Inflammatory macrophage treated with lipopolysaccharide for 4 hours (primary cell): ENCODE data around the gene SPDYE2.
"Not testable (repeated sequence)": the region's sequence is repeated elsewhere in the genome, so short reads cannot be mapped to it uniquely, and the experiment has no call there.

Source experiments
- DNase-seq: peaks from one replicate; pipeline ENCODE4 v3.0.0-alpha.2; 2020

SPDYE2 gene

DNA sequence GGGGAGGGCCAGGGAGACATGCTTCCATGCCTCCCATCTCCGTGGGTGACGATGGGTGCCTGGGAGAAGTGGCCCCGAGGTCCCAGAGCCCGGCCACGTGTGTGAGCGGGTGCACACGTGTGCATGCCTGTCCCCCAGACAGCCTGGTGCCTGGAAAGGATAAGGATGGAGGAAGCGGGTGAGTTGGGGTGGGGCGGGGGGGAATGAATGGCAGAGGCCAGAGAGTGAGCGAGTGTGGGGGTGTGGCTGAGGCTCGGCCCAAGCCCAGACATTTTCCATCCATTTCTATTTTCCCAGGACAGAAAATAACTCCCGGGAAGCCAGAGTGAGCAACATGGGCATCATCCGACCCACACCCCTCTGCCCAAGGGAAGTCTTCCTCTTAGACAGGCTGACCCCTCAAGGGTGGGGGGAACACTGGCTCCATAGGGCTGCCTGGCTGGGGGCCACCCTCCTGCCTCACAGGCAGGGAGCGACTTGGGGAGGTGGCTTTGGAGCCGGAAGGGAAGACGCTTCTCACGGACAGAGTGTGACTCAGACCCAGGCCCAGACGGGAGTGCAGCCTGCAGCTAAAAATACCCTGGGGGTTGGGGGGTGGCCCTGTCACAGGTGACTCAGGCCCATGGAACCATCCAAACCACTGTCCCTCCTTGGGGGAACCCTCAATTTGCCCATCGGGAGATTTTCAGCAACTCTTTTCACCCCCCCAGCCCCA is 53.6 kb downstream of the SPDYE2 start:
- DNase-seq: not testable (repeated sequence)

DNA sequence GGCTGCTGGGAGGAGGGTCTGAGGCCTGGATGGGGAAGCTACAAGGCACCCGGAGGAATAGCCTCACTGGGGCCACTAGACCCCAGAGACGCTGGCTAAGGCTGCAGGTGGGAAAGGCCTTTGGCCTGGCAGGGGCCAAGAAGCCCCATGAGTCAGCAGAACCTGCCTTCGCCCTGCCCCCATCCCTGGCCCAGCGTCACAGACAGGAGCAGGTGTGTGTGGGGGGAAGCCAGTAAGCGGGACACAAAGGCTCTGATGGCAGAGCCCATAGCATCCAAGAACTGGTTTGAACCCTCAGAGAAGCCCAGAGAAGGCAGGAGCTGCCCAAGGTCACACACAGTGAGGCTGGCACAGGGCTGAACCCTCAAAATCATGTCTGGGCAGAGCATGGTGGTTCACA is 55.8 kb downstream of the SPDYE2 start:
- not testable (repeated sequence) for DNase-seq

DNA sequence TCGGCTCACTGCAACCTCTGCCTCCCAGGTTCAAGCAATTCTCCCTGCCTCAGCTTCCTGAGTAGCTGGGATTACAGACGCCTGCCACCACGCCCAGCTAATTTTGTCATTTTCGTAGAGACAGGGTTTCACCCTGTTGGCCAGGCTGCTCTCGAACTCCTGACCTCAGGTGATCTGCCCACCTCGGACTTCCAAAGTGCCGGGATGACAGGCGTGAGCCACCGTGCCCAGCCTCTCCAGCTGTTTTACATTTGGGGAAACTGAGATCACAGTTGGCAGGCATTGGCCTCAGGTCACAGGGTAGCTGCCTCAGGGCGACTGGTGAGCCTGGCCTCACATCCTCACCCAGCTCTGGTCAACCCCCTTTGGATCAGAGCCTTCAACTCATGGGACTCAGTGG is 58.7 kb downstream of the SPDYE2 start:
- DNase-seq: not testable (repeated sequence)

DNA sequence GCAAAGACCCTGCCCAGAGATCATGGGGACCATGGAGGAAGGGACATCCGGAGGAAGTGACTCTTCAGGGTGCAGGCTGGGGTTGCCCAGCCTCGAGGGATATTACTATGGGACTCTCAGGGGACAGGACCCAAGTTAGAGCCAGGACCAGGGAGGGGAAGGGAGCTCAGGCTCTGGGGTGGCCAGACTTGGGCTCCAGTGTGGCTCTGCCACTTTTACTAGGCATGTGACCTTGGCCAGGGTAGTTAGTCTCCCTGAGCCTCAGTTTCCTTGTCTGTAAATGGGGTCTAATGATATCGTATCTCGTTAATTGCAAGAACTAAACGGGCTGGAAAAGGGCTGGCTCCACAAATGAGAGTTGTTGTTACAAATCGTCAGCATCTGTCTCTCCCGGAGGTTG is 59.4 kb downstream of the SPDYE2 start:
- DNase-seq: not testable (repeated sequence)

DNA sequence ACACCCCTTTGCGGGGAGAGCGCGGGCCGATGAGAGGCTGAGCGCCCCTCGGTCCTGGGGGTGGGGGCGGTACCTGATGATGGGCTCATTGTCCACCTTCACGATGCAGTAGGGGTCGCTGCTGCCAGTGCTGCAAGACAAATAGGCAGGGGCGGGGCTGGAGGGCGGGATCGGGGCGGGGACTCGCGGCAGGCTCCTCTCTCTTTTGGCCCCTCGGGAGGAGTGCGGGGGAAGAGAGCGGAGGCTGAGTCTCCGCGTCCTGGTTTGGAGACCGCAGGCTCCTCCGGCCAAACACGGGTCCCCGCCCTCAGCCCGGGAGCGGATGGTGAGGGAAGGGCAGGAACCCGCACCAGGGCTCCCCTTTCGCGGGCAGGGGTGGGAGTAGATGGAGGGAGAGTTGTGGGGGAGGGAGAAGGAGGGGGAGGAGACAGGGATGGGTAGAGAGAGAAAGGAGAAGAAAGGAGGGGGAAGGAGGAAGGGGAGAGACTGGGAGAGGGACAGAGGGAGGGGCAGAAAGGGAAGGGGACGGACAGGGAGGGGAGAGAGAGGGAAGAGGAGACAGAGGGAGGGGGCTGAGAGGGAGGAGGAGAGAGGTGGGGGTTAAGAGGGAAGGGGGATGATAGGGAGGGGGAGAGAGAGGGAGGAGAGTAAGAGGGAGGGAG is 60.1 kb downstream of the SPDYE2 start:
- DNase-seq: not testable (repeated sequence)

DNA sequence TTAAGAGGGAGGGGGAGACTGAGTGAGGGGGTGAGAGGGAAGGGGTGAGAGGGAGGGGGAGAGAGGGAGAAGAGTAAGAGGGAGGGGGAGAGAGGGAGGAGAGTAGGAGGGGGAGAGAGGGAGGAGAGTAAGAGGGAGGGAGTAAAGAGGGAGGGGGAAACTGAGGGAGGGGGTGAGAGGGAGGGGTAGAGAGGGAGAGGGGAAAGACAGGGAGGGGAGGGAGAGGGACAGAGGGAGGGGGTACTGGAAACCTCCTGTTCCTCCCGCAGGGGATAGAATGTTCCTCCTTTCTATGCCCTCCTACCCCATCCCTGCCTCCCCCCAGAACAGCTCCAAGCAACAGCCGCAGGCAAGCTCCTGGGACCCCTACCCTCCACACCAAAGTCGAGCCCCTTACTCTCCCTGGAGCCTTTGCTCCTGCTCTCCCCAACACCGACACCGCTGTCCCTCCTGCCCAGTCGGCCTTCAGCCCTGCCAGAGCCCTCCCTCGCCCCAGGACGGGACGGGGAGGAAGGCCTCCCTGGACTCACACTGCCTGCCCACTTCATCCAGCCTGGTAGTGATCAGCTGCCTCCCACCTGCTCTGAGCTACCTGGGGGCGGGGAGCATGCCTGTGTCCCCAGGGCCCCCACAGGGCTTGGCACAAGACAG is 60.8 kb downstream of the SPDYE2 start:
- peak; percentile 15 for DNase-seq
